ENCODE data around the gene FADS1.

GRCh38 chr11:61861634-61862033 lies 44.8 kb upstream of the FADS1 start:
- TF ChIP-seq EP300 (IDR thresholded peaks at IDR 0.05; ENCODE audit: low read depth in 2 of 2, low read length in 2 of 2): no peak
- TF ChIP-seq EP300 (CRISPR knock-in tag; IDR thresholded peaks at IDR 0.05; ENCODE audit: borderline replicate concordance): no peak
- no peak for TF ChIP-seq NCOA5 (CRISPR knock-in tag; IDR thresholded peaks at IDR 0.05)
- TF ChIP-seq RARG (CRISPR knock-in tag; IDR thresholded peaks at IDR 0.05; ENCODE audit: low read depth): no peak
- no peak for TF ChIP-seq EZH2 (conservative IDR thresholded peaks at IDR 0.05; ENCODE audit: low read depth, low read length)
- no peak for TF ChIP-seq MTF1 (CRISPR knock-in tag; IDR thresholded peaks at IDR 0.05)
- no peak for TF ChIP-seq HDAC6 (IDR thresholded peaks at IDR 0.05; ENCODE audit: low read depth, low read length)
- no peak for TF ChIP-seq ZNF10 (CRISPR knock-in tag; IDR thresholded peaks at IDR 0.05; ENCODE audit: borderline replicate concordance, low read depth)
- TF ChIP-seq ARID2 (CRISPR knock-in tag; IDR thresholded peaks at IDR 0.05; ENCODE audit: borderline replicate concordance): no peak
- no peak for TF ChIP-seq HNF4G (IDR thresholded peaks at IDR 0.05; ENCODE audit: borderline replicate concordance, low read depth, low read length)
- no peak for TF ChIP-seq HNF4G (CRISPR knock-in tag; IDR thresholded peaks at IDR 0.05; ENCODE audit: borderline replicate concordance, low read depth)
- TF ChIP-seq FOXK1 (CRISPR knock-in tag; IDR thresholded peaks at IDR 0.05; ENCODE audit: borderline replicate concordance, low read depth): no peak
- no peak for TF ChIP-seq NR2C2 (CRISPR knock-in tag; IDR thresholded peaks at IDR 0.05; ENCODE audit: borderline replicate concordance)

All from HepG2 (cell line).